Measurements from ENCODE around the gene TMEM129.

DNA sequence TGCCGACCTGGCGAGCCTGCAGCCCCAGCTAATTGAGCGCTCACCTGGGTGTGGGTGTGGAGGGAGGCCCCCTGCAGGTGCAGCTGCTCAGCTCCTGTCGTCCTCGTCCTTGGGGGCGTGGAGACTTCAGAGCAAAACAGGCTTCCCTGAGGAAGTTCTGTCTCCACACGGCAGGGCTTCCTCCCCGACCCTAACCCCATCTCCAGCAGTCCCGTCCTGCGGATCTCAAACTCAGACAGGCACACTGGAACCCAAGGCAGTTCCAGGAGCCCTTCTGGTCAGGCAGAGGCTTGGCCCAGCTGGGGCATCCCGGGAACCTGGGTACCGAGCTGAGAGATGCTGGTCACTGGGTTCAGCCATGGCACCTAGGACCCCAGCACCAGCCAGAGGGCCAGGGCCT is 24.6 kb upstream of the TMEM129 start:
- TF ChIP-seq, protein P1, sequence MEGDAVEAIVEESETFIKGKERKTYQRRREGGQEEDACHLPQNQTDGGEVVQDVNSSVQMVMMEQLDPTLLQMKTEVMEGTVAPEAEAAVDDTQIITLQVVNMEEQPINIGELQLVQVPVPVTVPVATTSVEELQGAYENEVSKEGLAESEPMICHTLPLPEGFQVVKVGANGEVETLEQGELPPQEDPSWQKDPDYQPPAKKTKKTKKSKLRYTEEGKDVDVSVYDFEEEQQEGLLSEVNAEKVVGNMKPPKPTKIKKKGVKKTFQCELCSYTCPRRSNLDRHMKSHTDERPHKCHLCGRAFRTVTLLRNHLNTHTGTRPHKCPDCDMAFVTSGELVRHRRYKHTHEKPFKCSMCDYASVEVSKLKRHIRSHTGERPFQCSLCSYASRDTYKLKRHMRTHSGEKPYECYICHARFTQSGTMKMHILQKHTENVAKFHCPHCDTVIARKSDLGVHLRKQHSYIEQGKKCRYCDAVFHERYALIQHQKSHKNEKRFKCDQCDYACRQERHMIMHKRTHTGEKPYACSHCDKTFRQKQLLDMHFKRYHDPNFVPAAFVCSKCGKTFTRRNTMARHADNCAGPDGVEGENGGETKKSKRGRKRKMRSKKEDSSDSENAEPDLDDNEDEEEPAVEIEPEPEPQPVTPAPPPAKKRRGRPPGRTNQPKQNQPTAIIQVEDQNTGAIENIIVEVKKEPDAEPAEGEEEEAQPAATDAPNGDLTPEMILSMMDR (IDR thresholded peaks at IDR 0.05): no peak
- TF ChIP-seq POLR2A (IDR thresholded peaks at IDR 0.05) (no peak), POLR2AphosphoS5 (IDR thresholded peaks at IDR 0.05) (no peak), EP300 (IDR thresholded peaks at IDR 0.05) (no peak)
